OCI-LY3 (cell line): ENCODE measurements around the gene R3HDM2.
"Not testable (repeated sequence)": the region's sequence is repeated elsewhere in the genome, so short reads cannot be mapped to it uniquely, and the experiment has no call there.

Experiments
- H2AFZ ChIP-seq: fragments of 200-600, 300-600 bp; shearing (Covaris generic); 2 replicates; pipeline ENCODE4 v1.6.0; 2014; ENCODE audit warnings: antibody characterized with exemption, low read depth, low read length
- H3K27ac ChIP-seq: fragments of 200-600, 300-600 bp; sonication (generic); 2 replicates; pipeline ENCODE4 v1.5.1; 2014; ENCODE audit warnings: mild to moderate bottlenecking, low read length, moderate library complexity, mixed read lengths
- H3K27me3 ChIP-seq: fragments of 200-600, 300-600 bp; sonication (generic); 2 replicates; pipeline ENCODE4 v1.6.1; 2014; ENCODE audit warnings: low read depth, low read length, mixed read lengths
- H3K36me3 ChIP-seq: fragments of 200-600, 300-600 bp; sonication (generic); replicated peaks from 2 replicates; pipeline ENCODE3; 2014; ENCODE audit warnings: low read depth, low read length, mixed read lengths
- H3K4me1 ChIP-seq: fragments of 300-600, 200-600 bp; sonication (generic); 2 replicates; pipeline ENCODE4 v1.6.1; 2014; ENCODE audit warnings: low read length, mixed read lengths
- H3K4me2 ChIP-seq: fragments of 200-600, 300-600 bp; sonication (generic); 2 replicates; pipeline ENCODE4 v1.6.1; 2014; ENCODE audit warnings: low read length, mixed read lengths
- H3K4me3 ChIP-seq: fragments of 300-600, 200-600 bp; sonication (generic); 2 replicates; pipeline ENCODE4 v1.5.1; 2014; ENCODE audit warnings: antibody characterized with exemption, mild to moderate bottlenecking, low read length, moderate library complexity
- H3K79me2 ChIP-seq: fragments of 300-600, 200-600 bp; shearing (Covaris generic); 2 replicates; pipeline ENCODE4 v1.6.1; 2014; ENCODE audit warnings: mild to moderate bottlenecking, low read length, mixed read lengths
- H3K9ac ChIP-seq: fragments of 300-600, 200-600 bp; shearing (Covaris generic); 2 replicates; pipeline ENCODE4 v1.6.0; 2014; ENCODE audit warnings: mild to moderate bottlenecking, low read length, moderate library complexity
- H3K9me3 ChIP-seq: fragments of 200-600, 300-600 bp; shearing (Covaris generic); 2 replicates; pipeline ENCODE4 v1.6.1; 2014; ENCODE audit warnings: low read length, mixed read lengths; ENCODE audit not compliant: insufficient read depth
- H4K20me1 ChIP-seq: fragments of 200-600, 300-600 bp; sonication (generic); 2 replicates; pipeline ENCODE4 v1.6.1; 2016; ENCODE audit warnings: low read length, mixed read lengths; ENCODE audit not compliant: insufficient read depth
- CTCF ChIP-seq: fragments of 200-600, 300-600 bp; sonication (generic); IDR thresholded peaks from 2 replicates; pipeline ENCODE4 v1.5.1; 2014; ENCODE audit warnings: antibody characterized with exemption, low read length, low read depth
- EZH2phosphoT487 ChIP-seq: fragments of 200-600 bp; shearing (Covaris generic); IDR thresholded peaks from 2 replicates; pipeline ENCODE4 v1.6.1; 2018; ENCODE audit warnings: antibody characterized with exemption, mixed run types, low read depth

The R3HDM2 gene

GRCh38 chr12:57418255-57418654 lies 12.6 kb downstream of the R3HDM2 start:
- Histone ChIP-seq H3K9me3 (no peaks in the 10 kb centered on the region), H3K27ac (no peak overlapping the region), H3K4me3 (no peak overlapping the region), H3K4me1 (peaks cover 6% of the 10 kb centered on the region; the same call in 1 of the 2 replicates), H4K20me1 (peaks cover 7% of the 10 kb centered on the region; the same call in 1 of the 2 replicates), H3K27me3 (no peaks in the 10 kb centered on the region), H2AFZ (no peak overlapping the region), H3K9ac (no peak overlapping the region), H3K36me3 (peaks cover 7% of the 10 kb centered on the region), H3K79me2 (peaks cover 6% of the 10 kb centered on the region; the same call in 1 of the 2 replicates), H3K4me2 (no peak overlapping the region)
- TF ChIP-seq EZH2phosphoT487, result no peak
- no peak for TF ChIP-seq CTCF

- Histone ChIP-seq H3K36me3 (peaks cover 3% of the 10 kb centered on the region), H2AFZ (no peak overlapping the region), H3K4me1 (peaks cover 6% of the 10 kb centered on the region; the same call in 1 of the 2 replicates), H3K27ac (no peak overlapping the region), H3K27me3 (no peaks in the 10 kb centered on the region), H3K9me3 (no peaks in the 10 kb centered on the region), H3K9ac (no peak overlapping the region), H4K20me1 (peaks cover 7% of the 10 kb centered on the region; the same call in 1 of the 2 replicates), H3K79me2 (peaks cover 6% of the 10 kb centered on the region; the same call in 1 of the 2 replicates), H3K4me2 (no peak overlapping the region), H3K4me3 (no peak overlapping the region)
- TF ChIP-seq EZH2phosphoT487 (no peak), CTCF (no peak)
Observed at GRCh38 chr12:57416039-57416996, 14.5 kb downstream of the R3HDM2 start.

- H3K9me3 ChIP-seq, result no peaks in the 10 kb centered on the region
Observed at GRCh38 chr12:57415088-57415487, 15.8 kb downstream of the R3HDM2 start.

GRCh38 chr12:57414160-57414559 lies 16.7 kb downstream of the R3HDM2 start:
- not testable (repeated sequence) for H3K36me3 ChIP-seq, H3K4me3 ChIP-seq, H3K4me1 ChIP-seq, H3K9me3 ChIP-seq, H2AFZ ChIP-seq, H3K79me2 ChIP-seq, H3K9ac ChIP-seq, H3K27ac ChIP-seq, H4K20me1 ChIP-seq, H3K27me3 ChIP-seq, H3K4me2 ChIP-seq

More at GRCh38 chr12:57415088-57415487, 15.8 kb downstream of the R3HDM2 start:
- TF ChIP-seq CTCF, result no peak
- no peak for TF ChIP-seq EZH2phosphoT487
- H4K20me1 ChIP-seq, result peaks cover 7% of the 10 kb centered on the region; the same call in 1 of the 2 replicates
- H3K4me1 ChIP-seq, result peaks cover 6% of the 10 kb centered on the region; the same call in 1 of the 2 replicates
- H3K9ac ChIP-seq, result no peak overlapping the region
- no peak overlapping the region for H3K27ac ChIP-seq
- peaks cover 6% of the 10 kb centered on the region; the same call in 1 of the 2 replicates for H3K79me2 ChIP-seq
- H3K36me3 ChIP-seq, result no peaks in the 10 kb centered on the region
- H2AFZ ChIP-seq, result no peak overlapping the region
- H3K27me3 ChIP-seq, result no peaks in the 10 kb centered on the region
- no peak overlapping the region for H3K4me3 ChIP-seq
- no peak overlapping the region for H3K4me2 ChIP-seq
